HT1080 (cell line): ENCODE results near the gene IGBP1. TPM values are rescaled to one million over a fixed set of nuclear protein-coding genes. Genes with fewer than 3 reads are reported as not detected.
A peak's percentile ranks its signal among the peaks of the same experiment; 100 is the strongest.

Experiments
- DNase-seq: peaks from one replicate; pipeline ENCODE4 v3.0.0-alpha.2; 2015; ENCODE audit warnings: low read depth
- total RNA-seq: library from RNA; depleted of rRNA; stranded (reverse); fragments of >200 nt; shearing (Covaris generic); gene quantifications from 2 replicates; pipeline ENCODE4 v1.2.3, GENCODE V29; 2014; rRNA removed

Gene IGBP1
- total RNA-seq, 1 experiment from 2014 or later: 37.4 TPM

DNA sequence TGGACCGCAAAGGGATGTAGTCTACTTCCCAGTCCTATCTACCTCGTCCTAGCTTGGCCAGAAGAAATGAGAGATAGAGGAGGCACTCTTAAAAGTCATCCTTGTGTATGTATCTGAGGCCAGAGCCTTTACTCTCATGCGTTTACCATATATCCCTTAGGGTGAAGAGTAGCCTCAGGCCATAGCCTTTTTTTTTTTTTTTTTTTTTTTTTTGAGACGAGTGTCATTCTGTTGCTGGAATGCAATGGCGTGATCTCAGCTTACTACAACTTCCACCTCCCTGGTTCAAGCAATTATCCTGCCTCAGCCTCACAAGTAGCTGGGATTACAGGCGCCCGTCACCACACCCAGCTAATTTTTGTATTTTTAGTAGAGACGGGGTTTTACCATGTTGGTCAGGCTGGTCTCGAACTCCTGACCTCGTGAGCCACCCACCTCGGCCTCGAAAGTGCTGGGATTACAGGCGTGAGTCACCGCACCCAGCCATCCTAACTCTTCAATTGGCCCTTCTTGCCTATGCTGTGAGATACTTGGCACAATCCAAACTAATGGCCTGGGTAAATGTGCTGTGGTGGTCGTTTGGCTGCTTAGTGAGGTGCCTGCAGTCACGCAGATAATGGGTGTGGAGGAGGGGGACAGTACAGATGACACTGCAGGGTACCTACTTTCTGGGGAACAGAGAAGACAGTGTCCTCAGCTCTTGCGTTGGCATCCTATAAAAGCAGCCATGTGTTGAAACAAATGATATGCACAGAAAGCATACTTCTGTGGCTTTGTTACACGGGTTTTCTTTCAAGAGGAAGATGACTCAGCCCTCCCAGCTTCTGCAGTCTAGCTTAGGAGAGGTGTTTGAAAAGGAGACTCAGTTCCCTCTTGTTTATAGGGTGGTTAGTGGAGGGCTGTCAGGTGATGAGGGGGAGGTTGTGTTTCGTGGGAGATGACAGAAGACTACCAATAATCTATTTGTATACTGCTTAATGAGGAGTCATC, 33.6 kb downstream of the IGBP1 start:
- DNase-seq: peak; percentile 86

DNA sequence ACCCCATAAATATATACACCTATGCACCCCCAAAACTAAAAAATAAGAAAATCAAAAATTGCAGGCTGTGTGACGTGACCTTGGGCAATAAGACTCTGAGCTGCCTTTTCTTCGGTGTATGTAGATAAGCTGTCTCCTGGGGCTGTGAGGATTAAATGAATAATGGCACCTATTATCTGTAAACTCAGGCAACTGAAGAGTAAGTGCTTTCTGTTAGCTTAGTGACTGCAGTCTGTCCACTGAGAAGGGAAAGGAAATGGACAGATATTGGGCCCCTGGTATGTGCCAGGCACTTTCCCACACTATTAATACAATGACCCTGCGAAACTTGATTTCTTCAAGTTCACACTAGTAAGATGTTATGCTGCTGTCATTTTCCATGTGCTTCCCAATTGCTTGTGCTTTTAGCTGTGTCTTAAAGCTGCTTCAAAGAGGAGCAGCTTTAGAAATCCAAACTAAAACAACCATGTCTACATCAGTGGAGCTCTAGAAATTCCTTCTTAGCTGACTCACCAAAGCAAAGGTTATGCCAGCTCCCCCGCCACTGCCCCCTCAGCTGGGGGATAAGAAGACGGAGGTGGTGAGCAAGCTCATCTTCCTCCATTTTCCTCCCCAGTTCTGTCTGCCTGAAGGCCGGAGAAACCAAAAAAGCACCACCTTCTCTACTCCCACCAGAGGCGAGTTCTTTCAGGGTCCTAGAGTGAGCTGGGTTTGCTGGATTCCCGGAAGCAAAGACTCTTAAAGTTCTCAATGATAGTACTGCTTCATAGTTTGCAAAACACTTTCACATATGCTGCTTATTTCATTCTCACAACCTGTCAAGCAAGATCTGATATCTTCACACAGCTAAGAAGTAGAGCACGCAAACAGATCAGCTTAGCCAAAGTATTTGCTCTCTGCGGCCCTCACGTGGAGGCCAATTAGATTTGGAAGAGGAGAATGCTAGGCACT, 35.3 kb downstream of the IGBP1 start:
- DNase-seq: peak; percentile 85

DNA sequence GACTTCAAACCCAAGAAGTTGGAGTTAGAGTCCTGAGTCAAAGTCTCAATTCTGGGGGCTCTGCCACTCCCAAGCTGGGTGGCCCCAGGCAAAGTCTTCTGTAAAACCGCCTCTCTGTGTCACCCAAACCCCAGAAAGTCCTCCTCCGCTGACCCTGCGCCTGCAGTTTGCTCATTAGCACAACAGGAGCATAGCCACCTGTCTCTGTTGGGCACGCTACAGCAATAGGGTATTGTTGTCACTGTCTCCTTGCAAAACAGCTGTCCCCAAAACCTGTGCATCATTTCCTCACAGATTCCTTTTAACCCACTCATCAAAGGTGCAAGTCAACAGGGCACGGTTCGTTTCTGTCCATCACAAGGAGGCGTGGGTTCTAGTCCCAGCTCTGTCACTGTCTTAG, 36.0 kb downstream of the IGBP1 start:
- DNase-seq: no peak

DNA sequence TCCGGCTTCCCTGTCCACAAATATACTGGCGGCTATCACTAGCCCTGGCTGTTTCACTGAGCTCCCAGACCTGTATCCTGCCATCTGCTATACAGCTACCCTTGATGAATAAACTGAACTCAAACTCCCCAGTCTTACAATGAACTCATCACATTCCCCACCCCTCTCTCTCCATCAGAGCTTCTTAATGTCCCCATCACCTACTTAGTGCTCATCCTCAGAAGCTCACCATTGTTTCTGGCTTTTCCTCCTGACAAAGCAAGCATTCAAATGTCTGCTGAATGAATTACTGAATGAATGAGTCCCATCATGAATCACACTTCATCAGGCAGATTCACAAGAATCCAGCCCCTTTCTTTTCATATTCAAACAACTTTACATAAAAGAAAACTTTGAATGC, 38.4 kb downstream of the IGBP1 start:
- peak; percentile 69 for DNase-seq

DNA sequence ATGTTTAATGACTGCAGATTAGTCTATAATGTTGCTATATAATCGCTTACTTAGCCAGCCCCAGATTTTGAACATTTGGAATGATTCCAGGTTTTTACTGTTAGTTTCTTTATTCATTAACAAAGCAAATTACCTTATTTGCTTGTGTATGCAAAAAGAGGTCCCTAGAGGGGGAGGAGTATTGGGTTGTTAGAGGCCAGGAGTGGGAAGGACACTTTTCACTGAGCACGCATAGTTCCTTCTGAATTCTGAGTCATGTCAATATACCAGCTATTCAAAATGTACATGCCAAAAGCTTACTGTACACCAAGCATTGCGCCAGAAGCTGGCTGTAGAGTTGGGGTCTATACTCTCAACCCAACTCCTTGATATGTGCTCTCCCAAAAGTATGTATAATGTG, 39.0 kb downstream of the IGBP1 start:
- no peak for DNase-seq

DNA sequence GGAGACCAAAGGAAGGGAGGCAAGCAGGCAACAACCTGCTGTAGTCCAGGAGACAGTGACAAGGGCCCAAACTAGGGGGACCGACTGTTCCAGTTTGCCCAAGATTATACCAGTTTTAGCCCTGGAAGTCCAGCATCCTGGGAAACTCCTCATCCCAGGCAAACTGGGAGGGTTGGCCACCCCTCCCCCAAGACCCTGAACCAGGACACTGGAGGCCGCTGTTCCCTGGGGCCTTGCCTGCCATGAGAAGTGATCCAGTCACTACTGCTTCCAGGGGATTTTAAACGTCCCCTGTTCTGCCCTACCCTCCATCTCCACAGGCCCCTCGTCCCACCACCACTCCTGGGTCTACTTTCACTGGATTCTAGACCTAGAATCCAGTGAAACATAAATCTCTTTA, 39.7 kb downstream of the IGBP1 start:
- no peak for DNase-seq

DNA sequence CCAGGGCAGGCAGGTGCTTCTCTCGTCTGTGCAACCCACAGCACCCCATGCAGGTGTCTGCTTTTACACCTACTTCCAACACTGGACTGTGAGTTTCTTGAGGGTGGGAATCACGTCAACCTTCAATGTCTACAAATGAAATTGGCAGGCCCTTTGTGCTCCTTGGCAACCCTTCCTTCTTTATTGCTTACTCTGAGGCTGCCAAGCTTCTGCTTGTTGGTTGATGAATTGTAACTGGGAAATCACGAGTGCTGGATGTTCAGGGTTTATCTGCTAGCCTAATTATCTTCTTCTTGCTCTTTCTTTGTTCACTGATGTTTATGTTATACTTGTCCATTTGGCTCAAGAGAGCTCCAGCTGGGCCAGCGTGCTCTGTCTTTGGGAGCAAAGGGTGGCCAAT, 41.5 kb downstream of the IGBP1 start:
- no peak for DNase-seq

DNA sequence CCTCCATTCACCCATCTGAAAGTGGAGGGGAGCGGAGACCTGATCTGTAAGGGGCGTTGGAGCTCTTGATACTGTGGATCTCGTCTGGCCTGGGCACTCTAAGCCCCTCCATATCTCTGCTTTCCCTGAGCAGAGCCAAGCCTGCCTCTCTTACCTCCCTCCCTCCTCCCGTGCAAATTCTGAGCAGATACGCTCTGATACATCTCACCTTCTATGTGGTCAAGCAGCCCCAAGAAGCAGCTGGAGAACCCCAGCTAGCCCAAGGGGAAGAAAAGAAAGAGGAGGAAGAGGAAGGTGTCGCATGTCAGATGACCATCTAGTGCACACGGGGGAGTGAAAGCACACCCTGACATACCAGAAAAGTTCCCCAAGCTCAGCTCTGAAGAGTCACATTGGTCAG, 42.1 kb downstream of the IGBP1 start:
- no peak for DNase-seq

DNA sequence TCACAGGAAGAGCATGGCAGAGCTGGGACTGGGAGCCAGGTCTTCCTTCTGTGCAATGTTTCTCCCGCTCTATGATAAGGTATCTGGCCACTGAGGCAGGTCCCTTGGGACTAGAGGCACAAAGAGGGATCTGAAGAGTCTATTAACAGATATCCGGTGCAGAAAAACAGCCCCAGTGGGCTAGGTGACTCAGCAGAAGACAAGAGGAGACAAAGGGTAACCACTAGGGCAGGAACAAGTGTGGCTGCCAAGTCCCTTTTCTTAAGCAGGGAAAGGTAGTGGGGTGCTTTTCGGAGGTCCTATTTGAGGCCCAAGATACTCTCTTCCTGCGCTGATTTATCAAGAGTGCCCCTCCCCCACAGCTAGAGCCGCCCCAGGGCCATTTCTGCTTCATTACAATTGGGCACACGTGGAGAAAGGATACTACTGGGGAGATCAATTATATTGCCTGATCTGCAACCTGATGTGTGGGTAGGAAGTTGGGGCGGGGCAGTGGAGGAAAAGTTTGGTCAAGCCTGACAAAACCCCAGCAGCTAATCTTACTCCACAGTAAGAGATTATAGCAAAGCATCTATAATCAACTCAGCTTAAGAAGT, 43.8 kb downstream of the IGBP1 start, which contains the start of gene DGAT2L6:
DGAT2L6 (plus strand) TSS at position 546 of the 596 bp plus-strand sequence. CDS start 100 bp downstream, outside the sequence.
- DNase-seq: peak; percentile 42

DNA sequence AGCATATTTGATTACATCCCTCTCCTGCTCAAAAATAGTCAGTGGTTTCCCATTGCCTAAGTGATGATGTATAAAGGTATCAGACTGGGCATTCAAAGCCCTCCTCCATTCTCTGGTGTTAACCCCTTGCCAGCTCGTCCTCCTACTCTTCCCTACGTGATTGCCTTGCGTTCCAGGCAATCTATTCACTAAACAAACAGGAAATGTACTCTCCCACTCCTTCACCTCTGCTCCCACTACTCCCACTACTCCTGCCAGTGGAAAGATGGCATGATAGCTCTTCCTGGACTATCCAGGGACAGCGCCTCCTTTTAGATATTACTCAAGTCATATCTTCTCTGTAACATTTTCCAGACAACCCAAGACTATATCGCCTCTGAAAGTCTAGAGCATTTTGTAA, 49.8 kb downstream of the IGBP1 start:
- DNase-seq: peak; percentile 72

DNA sequence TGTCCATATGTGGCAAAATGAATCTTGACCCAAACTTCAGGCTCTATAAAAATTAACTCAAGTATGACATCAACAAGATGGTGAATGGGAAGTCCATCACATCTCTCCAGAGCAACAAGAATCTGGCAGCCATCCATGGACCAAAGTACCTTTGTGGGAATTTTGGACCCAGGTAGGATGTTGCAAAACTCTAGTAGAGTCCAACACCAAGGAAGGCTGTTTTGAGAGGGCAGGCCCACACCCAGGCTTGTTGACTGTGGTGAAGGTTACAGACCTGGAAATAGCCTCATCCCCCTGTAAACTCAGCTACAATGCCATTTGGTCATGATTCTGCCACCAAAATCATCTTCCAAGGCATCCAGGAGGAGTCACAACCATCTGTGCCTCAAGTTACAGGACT, 57.0 kb downstream of the IGBP1 start:
- no peak for DNase-seq

DNA sequence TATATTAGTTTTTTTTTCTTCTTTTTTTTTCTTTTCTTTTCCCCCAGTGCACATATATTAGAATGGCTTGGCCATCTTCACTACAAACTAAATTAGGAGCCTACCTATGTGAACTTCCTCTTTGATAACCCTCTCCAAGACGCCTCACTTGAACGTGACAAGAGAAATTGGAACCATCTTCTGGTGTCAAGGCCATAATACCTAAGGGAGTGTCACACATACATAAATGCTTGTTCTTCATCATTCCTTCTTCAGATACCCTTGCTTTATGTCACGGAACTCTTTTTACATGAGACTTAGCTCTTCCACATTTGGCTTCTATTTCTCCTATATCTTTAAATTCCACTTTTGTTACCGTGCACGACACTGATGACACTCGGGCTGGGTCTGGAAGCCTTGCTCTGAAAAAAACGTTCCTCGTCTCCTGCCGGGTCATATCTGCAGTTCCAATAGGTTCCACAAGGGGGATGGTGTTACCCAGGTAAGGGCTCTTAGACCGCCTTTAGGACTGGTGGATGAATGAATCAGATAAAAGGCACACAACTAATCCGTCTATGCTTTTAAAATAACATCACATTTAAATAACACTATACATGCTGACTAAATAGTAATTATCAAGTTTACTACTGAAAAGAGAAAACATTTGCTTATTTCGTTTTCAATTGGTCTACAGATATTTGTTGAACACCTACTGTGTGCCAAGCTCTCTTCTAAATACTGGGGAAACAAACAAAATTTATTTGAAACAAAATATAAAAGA, 63.9 kb downstream of the IGBP1 start:
- peak; percentile 53 for DNase-seq

DNA sequence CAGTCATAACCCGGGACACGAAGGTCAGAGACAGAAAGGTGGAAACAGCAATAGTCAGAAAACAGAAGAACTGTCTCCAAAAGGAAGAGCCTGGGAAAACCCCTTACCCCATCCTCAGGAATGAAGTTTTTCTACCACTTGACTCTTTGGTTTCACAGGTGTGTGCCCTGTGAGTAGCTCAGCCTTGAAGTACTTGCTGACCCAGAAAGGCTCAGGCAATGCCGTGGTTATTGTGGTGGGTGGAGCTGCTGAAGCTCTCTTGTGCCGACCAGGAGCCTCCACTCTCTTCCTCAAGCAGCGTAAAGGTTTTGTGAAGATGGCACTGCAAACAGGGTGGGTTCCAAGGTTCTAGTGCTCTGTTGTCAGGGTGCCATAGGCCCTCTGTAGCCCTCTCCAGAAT, 68.5 kb downstream of the IGBP1 start:
- DNase-seq: no peak

DNA sequence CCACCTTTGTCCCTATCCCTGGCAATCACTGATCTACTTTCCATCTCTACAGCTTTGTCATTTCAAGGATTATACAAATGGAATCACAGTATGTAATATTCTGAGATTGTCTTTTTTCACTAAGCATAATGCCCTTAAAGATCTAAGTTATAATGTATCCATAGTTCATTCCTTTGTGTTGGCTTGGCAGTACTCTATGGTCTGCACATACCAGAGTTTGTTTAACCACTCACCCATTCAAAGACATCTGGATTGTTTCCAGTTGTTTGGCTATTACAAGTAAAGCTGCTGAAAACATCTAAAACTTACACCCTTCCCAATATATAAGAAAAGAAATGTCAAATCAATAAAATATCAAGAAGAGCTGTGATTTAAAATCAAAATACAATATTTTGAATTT, 75.2 kb downstream of the IGBP1 start:
- no peak for DNase-seq

DNA sequence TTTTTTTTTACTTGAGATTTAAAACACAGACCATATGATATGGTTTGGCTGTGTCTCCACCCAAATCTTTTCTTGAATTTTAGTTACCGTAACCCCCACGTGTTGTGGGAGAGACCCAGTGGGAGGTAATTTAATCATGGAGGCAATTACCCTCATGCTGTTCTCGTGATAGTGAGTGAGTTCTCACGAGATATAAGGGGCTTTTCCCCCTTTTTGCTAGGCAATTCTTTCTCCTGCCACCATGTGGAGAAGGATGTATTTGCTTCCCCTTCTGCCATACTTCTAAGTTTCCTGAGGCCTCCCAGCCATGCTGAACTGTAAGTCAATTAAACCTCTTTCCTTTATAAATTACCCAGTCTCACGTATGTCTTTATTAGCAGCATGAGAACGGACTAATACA, 76.3 kb downstream of the IGBP1 start:
- DNase-seq: peak; percentile 1

Other genes with a start within 250 kb of the IGBP1 start
- gene AWAT2, start 83.5 kb upstream of the IGBP1 start, total RNA-seq: 0.19 and 0.23 TPM in 2 replicates
- gene OTUD6A, start 71.0 kb upstream of the IGBP1 start, total RNA-seq: not detected in 2 replicates
- not detected in 2 replicates for gene DGAT2L6, start 44.0 kb downstream of the IGBP1 start, total RNA-seq
- gene AWAT1, start 101.2 kb downstream of the IGBP1 start, total RNA-seq: not detected in 2 replicates
- gene P2RY4, start 126.8 kb downstream of the IGBP1 start, total RNA-seq: not detected in 2 replicates
- gene ARR3, start 134.9 kb downstream of the IGBP1 start, total RNA-seq: not detected in 2 replicates
- not detected in 2 replicates for gene RAB41, start 148.7 kb downstream of the IGBP1 start, total RNA-seq
- gene PDZD11, start 156.5 kb downstream of the IGBP1 start, total RNA-seq: 59.2 and 68.4 TPM in 2 replicates
- 29.8 and 30.6 TPM in 2 replicates for gene KIF4A, start 156.7 kb downstream of the IGBP1 start, total RNA-seq